Loucy (cell line): ENCODE results near the gene ABHD14A.

Experiments
- H2AFZ ChIP-seq: fragments of 200-600 bp; sonication (generic); 2 replicates; pipeline ENCODE4 v1.6.0; 2016; ENCODE audit warnings: antibody characterized with exemption, mild to moderate bottlenecking, low read length, moderate library complexity
- H3F3A ChIP-seq: fragments of 200-600 bp; 2 replicates; pipeline ENCODE4 v1.6.0; 2016; ENCODE audit warnings: antibody characterized with exemption, low read depth, mild to moderate bottlenecking
- H3K27me3 ChIP-seq: fragments of 200-600 bp; sonication (generic); 2 replicates; pipeline ENCODE4 v1.6.1; 2014; ENCODE audit warnings: low read length, mild to moderate bottlenecking; ENCODE audit not compliant: insufficient read depth, poor library complexity, severe bottlenecking
- H3K36me3 ChIP-seq: fragments of 200-600 bp; sonication (generic); 2 replicates; pipeline ENCODE4 v1.6.1; 2016; ENCODE audit warnings: low read length; ENCODE audit not compliant: insufficient read depth
- H3K4me1 ChIP-seq: fragments of 200-600 bp; sonication (generic); 2 replicates; pipeline ENCODE4 v1.5.1; 2014; ENCODE audit warnings: low read length, mild to moderate bottlenecking; ENCODE audit not compliant: insufficient read depth, poor library complexity, severe bottlenecking
- H3K4me2 ChIP-seq: fragments of 200-600 bp; sonication (generic); 2 replicates; pipeline ENCODE4 v1.6.0; 2014; ENCODE audit warnings: antibody characterized with exemption, low read length, low read depth, mild to moderate bottlenecking; ENCODE audit not compliant: poor library complexity, severe bottlenecking
- H3K4me3 ChIP-seq: fragments of 200-600 bp; sonication (generic); 2 replicates; pipeline ENCODE4 v1.5.1; 2014; ENCODE audit warnings: low read length, mild to moderate bottlenecking, mixed read lengths; ENCODE audit not compliant: poor library complexity, severe bottlenecking
- H3K79me2 ChIP-seq: fragments of 200-600 bp; sonication (generic); 2 replicates; pipeline ENCODE4 v1.6.1; 2014; ENCODE audit warnings: low read length; ENCODE audit not compliant: insufficient read depth
- H3K9ac ChIP-seq: fragments of 200-600 bp; sonication (generic); 2 replicates; pipeline ENCODE4 v1.6.0; 2014; ENCODE audit warnings: mild to moderate bottlenecking, low read depth, low read length, moderate library complexity; ENCODE audit not compliant: poor library complexity, severe bottlenecking
- H3K9me2 ChIP-seq: fragments of 200-600 bp; sonication (generic); replicated peaks from 2 replicates; pipeline ENCODE4 v1.6.1; 2016; ENCODE audit warnings: low read depth, low read length, mixed read lengths
- H3K9me3 ChIP-seq: fragments of 200-600 bp; sonication (generic); 2 replicates; pipeline ENCODE4 v1.6.1; 2014; ENCODE audit warnings: mild to moderate bottlenecking, antibody characterized with exemption, low read length, low read depth; ENCODE audit not compliant: insufficient read depth
- H4K20me1 ChIP-seq: fragments of 200-600 bp; sonication (generic); 2 replicates; pipeline ENCODE4 v1.6.0; 2014; ENCODE audit warnings: antibody characterized with exemption, low read length, mild to moderate bottlenecking; ENCODE audit not compliant: insufficient read depth, poor library complexity, severe bottlenecking
- CTCF ChIP-seq: fragments of 200-600 bp; sonication (generic); conservative IDR thresholded peaks from 2 replicates; pipeline ENCODE4 v1.5.1; 2014; ENCODE audit warnings: mild to moderate bottlenecking, antibody characterized with exemption, low read length
- EZH2phosphoT487 ChIP-seq: fragments of 200-600 bp; IDR thresholded peaks from 2 replicates; pipeline ENCODE4 v1.6.1; 2018; ENCODE audit warnings: antibody characterized with exemption, mild to moderate bottlenecking, moderate library complexity, borderline replicate concordance

ABHD14A gene

GRCh38 chr3:51943451-51944391 lies 31.1 kb upstream of the ABHD14A start:
- peaks cover 23% of the 10 kb centered on the region for H3K79me2 ChIP-seq
- no peaks in the 10 kb centered on the region for H3K27me3 ChIP-seq
- H3K4me1 ChIP-seq: peaks cover 28% of the 10 kb centered on the region
- peaks cover 4% of the 10 kb centered on the region for H4K20me1 ChIP-seq
- TF ChIP-seq CTCF: no peak
- no peak for TF ChIP-seq EZH2phosphoT487
- no peaks in the 10 kb centered on the region for H3K9me3 ChIP-seq
- peak overlapping the region; percentile 81 for H3K4me3 ChIP-seq
- peak overlapping the region; percentile 93 for H3K9ac ChIP-seq
- H3F3A ChIP-seq: no peaks in the 10 kb centered on the region
- H3K36me3 ChIP-seq: no peaks in the 10 kb centered on the region
- no peaks in the 10 kb centered on the region for H3K9me2 ChIP-seq
- no peak overlapping the region for H2AFZ ChIP-seq
- H3K4me2 ChIP-seq: peak overlapping the region; percentile 84

GRCh38 chr3:51944451-51945021 lies 30.3 kb upstream of the ABHD14A start:
- no peaks in the 10 kb centered on the region for H3K36me3 ChIP-seq
- no peaks in the 10 kb centered on the region for H3K27me3 ChIP-seq
- H3K9me2 ChIP-seq: no peaks in the 10 kb centered on the region
- H3K9me3 ChIP-seq: no peaks in the 10 kb centered on the region
- TF ChIP-seq CTCF (no peak), EZH2phosphoT487 (no peak)
- peaks cover 4% of the 10 kb centered on the region for H4K20me1 ChIP-seq
- no peaks in the 10 kb centered on the region for H3F3A ChIP-seq
- no peak overlapping the region for H2AFZ ChIP-seq
- H3K4me2 ChIP-seq: no peak overlapping the region
- H3K4me1 ChIP-seq: peaks cover 28% of the 10 kb centered on the region
- peak overlapping the region; percentile 93 for H3K9ac ChIP-seq
- peaks cover 19% of the 10 kb centered on the region for H3K79me2 ChIP-seq
- H3K4me3 ChIP-seq: no peak overlapping the region

- Histone ChIP-seq H3K9me2 (no peaks in the 10 kb centered on the region), H3K4me1 (peaks cover 23% of the 10 kb centered on the region), H3K9me3 (no peaks in the 10 kb centered on the region), H3K79me2 (peaks cover 13% of the 10 kb centered on the region), H3F3A (no peaks in the 10 kb centered on the region), H3K4me2 (no peak overlapping the region), H3K9ac (no peak overlapping the region), H3K36me3 (no peaks in the 10 kb centered on the region), H4K20me1 (peaks cover 4% of the 10 kb centered on the region), H3K4me3 (no peak overlapping the region), H3K27me3 (no peaks in the 10 kb centered on the region), H2AFZ (no peak overlapping the region)
- TF ChIP-seq CTCF (no peak), EZH2phosphoT487 (no peak)
Observed at GRCh38 chr3:51945031-51945840, 29.6 kb upstream of the ABHD14A start.
